NB4 (cell line): ENCODE data around the gene BIRC7.

Experiments used
- MYC ChIP-seq: IDR thresholded peaks from 2 replicates; pipeline ENCODE4 v1.6.1; 2011; ENCODE audit warnings: low read depth, low read length
- POLR2A ChIP-seq: IDR thresholded peaks from 2 replicates; pipeline ENCODE4 v1.6.1; 2011; ENCODE audit warnings: mild to moderate bottlenecking; ENCODE audit not compliant: insufficient read length; ENCODE audit errors: extremely low read depth
- TF ChIP-seq, protein P1 (sequence below): IDR thresholded peaks from one replicate; pipeline ENCODE4 v1.5.1; 2012; ENCODE audit warnings: low read depth, low read length

DNA sequence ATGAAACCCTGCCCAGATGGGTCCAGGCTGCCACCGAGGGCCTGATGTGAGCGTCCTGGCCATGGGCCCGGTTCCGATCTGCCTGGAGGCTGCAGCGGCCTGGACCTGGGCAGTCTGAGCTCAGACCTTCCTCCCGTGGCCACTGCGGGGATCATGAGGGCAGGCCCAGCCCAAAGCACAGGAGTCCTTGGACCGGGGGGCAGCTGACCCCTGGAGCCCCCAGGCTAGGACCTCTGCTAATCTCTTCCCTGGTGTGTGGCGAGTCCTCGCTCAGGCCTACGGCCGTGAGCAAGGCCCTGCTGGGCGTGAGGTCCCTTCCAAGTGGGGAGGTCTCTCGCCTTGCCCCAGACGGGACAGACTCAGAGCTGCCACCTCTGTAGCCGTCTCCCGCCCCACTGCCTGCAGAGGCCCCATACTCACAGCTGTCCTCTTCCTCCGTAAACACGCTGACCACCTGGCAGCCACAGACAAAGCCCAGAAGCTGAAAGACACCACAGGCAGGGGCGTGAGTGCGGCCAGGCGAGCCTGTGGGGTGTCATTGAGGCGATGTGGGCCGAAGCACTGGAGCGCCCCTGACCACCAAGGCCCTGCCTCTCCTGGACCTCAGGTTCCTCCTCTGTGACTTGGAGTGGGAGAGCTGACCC is 8.0 kb downstream of the BIRC7 start:
- TF ChIP-seq, protein P1, sequence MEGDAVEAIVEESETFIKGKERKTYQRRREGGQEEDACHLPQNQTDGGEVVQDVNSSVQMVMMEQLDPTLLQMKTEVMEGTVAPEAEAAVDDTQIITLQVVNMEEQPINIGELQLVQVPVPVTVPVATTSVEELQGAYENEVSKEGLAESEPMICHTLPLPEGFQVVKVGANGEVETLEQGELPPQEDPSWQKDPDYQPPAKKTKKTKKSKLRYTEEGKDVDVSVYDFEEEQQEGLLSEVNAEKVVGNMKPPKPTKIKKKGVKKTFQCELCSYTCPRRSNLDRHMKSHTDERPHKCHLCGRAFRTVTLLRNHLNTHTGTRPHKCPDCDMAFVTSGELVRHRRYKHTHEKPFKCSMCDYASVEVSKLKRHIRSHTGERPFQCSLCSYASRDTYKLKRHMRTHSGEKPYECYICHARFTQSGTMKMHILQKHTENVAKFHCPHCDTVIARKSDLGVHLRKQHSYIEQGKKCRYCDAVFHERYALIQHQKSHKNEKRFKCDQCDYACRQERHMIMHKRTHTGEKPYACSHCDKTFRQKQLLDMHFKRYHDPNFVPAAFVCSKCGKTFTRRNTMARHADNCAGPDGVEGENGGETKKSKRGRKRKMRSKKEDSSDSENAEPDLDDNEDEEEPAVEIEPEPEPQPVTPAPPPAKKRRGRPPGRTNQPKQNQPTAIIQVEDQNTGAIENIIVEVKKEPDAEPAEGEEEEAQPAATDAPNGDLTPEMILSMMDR, result no peak
- TF ChIP-seq POLR2A (no peak), MYC (no peak)
